MG63 (cell line): ENCODE results near the gene RNU1-3. TPM values are rescaled to one million over a fixed set of nuclear protein-coding genes. Genes with fewer than 3 reads are reported as not detected.
"Not testable (repeated sequence)": the region's sequence is repeated elsewhere in the genome, so short reads cannot be mapped to it uniquely, and the experiment has no call there.

Experiments used
- DNase-seq: peaks from one replicate; pipeline ENCODE4 v3.0.0-alpha.2; 2020
- H3K27me3 ChIP-seq: fragments of 250-450 bp; sonication (Bioruptor Pico); 2 replicates; pipeline ENCODE4 v1.5.1; 2020; ENCODE audit warnings: mild to moderate bottlenecking, moderate library complexity
- H3K36me3 ChIP-seq: fragments of 250-450 bp; sonication (Bioruptor Pico); 2 replicates; pipeline ENCODE4 v1.5.1; 2020; ENCODE audit warnings: mild to moderate bottlenecking, moderate library complexity
- H3K4me3 ChIP-seq: fragments of 250-450 bp; sonication (Bioruptor Pico); 2 replicates; pipeline ENCODE4 v1.5.1; 2020; ENCODE audit warnings: mild to moderate bottlenecking, moderate library complexity
- H3K9me3 ChIP-seq: fragments of 250-450 bp; sonication (Bioruptor Pico); 2 replicates; pipeline ENCODE4 v1.5.1; 2020; ENCODE audit warnings: mild to moderate bottlenecking, moderate library complexity
- total RNA-seq: library from RNA; depleted of rRNA; stranded (reverse); fragments of >200 nt; shearing (Covaris generic); gene quantifications from 2 replicates; pipeline ENCODE4 v1.2.3, GENCODE V29; 2014; ENCODE audit warnings: low replicate concordance

RNU1-3 gene
- total RNA-seq, 1 experiment from 2014 or later: not detected

GRCh38 chr1:16632044-16632850 lies 34.5 kb downstream of the RNU1-3 start:
- H3K9me3 ChIP-seq, H3K4me3 ChIP-seq, DNase-seq, H3K27me3 ChIP-seq: not testable (repeated sequence)
- H3K36me3 ChIP-seq: peaks cover 21% of the 10 kb centered on the region

GRCh38 chr1:16631248-16632043 lies 35.3 kb downstream of the RNU1-3 start:
- H3K4me3 ChIP-seq: no peak overlapping the region
- no peaks in the 10 kb centered on the region for H3K9me3 ChIP-seq
- H3K36me3 ChIP-seq: peaks cover 21% of the 10 kb centered on the region
- no peaks in the 10 kb centered on the region for H3K27me3 ChIP-seq
- no peak for DNase-seq

GRCh38 chr1:16630661-16631247 lies 36.0 kb downstream of the RNU1-3 start:
- no peak overlapping the region for H3K4me3 ChIP-seq
- DNase-seq: no peak
- H3K36me3 ChIP-seq: peaks cover 24% of the 10 kb centered on the region
- no peaks in the 10 kb centered on the region for H3K9me3 ChIP-seq
- no peaks in the 10 kb centered on the region for H3K27me3 ChIP-seq

- H3K4me3 ChIP-seq, H3K27me3 ChIP-seq, H3K9me3 ChIP-seq, DNase-seq: not testable (repeated sequence)
- peaks cover 25% of the 10 kb centered on the region for H3K36me3 ChIP-seq
These were observed 36.7 kb downstream of the RNU1-3 start for GRCh38 chr1:16629916-16630530.

- Histone ChIP-seq H3K36me3 (peaks cover 33% of the 10 kb centered on the region), H3K4me3 (no peak overlapping the region), H3K9me3 (no peaks in the 10 kb centered on the region), H3K27me3 (no peaks in the 10 kb centered on the region)
- no peak for DNase-seq
These were observed 38.2 kb downstream of the RNU1-3 start for GRCh38 chr1:16628361-16629111.

GRCh38 chr1:16626409-16626983 lies 40.3 kb downstream of the RNU1-3 start:
- DNase-seq, H3K9me3 ChIP-seq, H3K4me3 ChIP-seq, H3K27me3 ChIP-seq: not testable (repeated sequence)
- H3K36me3 ChIP-seq: peaks cover 41% of the 10 kb centered on the region

- Histone ChIP-seq H3K4me3 (no peak overlapping the region), H3K9me3 (no peaks in the 10 kb centered on the region), H3K36me3 (peaks cover 37% of the 10 kb centered on the region), H3K27me3 (no peaks in the 10 kb centered on the region)
- DNase-seq: no peak
These were observed 41.0 kb downstream of the RNU1-3 start for GRCh38 chr1:16625497-16626408.

GRCh38 chr1:16623812-16624719 lies 42.7 kb downstream of the RNU1-3 start:
- H3K36me3 ChIP-seq: peaks cover 29% of the 10 kb centered on the region
- H3K9me3 ChIP-seq, H3K4me3 ChIP-seq, H3K27me3 ChIP-seq, DNase-seq: not testable (repeated sequence)

GRCh38 chr1:16623337-16623736 lies 43.4 kb downstream of the RNU1-3 start:
- H3K36me3 ChIP-seq: peaks cover 29% of the 10 kb centered on the region
- not testable (repeated sequence) for H3K9me3 ChIP-seq, H3K4me3 ChIP-seq, H3K27me3 ChIP-seq
- peak; percentile 98 for DNase-seq

- not testable (repeated sequence) for H3K4me3 ChIP-seq, H3K27me3 ChIP-seq, DNase-seq, H3K9me3 ChIP-seq
- peaks cover 29% of the 10 kb centered on the region for H3K36me3 ChIP-seq
These were observed 45.0 kb downstream of the RNU1-3 start for GRCh38 chr1:16621681-16622315.

GRCh38 chr1:16621300-16621658 lies 45.5 kb downstream of the RNU1-3 start:
- DNase-seq: no peak
- Histone ChIP-seq H3K9me3 (no peaks in the 10 kb centered on the region), H3K4me3 (no peak overlapping the region), H3K27me3 (no peaks in the 10 kb centered on the region), H3K36me3 (peaks cover 29% of the 10 kb centered on the region)

- peaks cover 24% of the 10 kb centered on the region for H3K36me3 ChIP-seq
- H3K9me3 ChIP-seq, DNase-seq, H3K4me3 ChIP-seq, H3K27me3 ChIP-seq: not testable (repeated sequence)
These were observed 46.8 kb downstream of the RNU1-3 start for GRCh38 chr1:16619803-16620501.

GRCh38 chr1:16618719-16619118 lies 48.0 kb downstream of the RNU1-3 start:
- DNase-seq: no peak
- H3K4me3 ChIP-seq: no peak overlapping the region
- H3K27me3 ChIP-seq: no peaks in the 10 kb centered on the region
- H3K36me3 ChIP-seq: peaks cover 18% of the 10 kb centered on the region
- no peaks in the 10 kb centered on the region for H3K9me3 ChIP-seq
